Measurements from ENCODE around the gene ASAP3. TPM values are rescaled to one million over a fixed set of nuclear protein-coding genes. Genes with fewer than 3 reads are reported as not detected.

The ASAP3 gene
- total and polyA plus RNA-seq, 9 of the 15 experiments (the other 6 are each of a cell fraction or from before 2014, with no cell fraction given): 1.7 to 31.2 (median 17.4) TPM

DNA sequence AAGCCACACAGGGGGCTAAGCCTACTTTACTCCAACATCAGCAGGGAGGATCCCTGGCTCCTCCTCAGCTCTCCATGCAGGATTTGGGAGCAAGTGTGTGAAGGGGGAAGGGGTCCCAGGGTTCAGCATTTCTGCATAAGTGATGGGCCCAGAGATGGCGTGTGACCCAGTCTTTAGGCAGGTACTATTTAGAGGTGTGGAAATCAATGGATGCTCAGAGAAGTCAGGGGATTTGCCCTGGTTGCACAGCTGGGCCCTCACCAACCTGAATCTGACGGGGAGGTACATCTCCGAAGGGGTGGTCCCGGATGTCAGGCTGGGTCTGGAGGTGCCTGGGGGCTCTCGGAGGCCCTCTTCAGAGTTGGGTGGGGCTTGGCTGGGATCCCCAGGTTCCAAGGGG lies 52.5 kb downstream of the ASAP3 start (continued):
- TF ChIP-seq, protein P1, sequence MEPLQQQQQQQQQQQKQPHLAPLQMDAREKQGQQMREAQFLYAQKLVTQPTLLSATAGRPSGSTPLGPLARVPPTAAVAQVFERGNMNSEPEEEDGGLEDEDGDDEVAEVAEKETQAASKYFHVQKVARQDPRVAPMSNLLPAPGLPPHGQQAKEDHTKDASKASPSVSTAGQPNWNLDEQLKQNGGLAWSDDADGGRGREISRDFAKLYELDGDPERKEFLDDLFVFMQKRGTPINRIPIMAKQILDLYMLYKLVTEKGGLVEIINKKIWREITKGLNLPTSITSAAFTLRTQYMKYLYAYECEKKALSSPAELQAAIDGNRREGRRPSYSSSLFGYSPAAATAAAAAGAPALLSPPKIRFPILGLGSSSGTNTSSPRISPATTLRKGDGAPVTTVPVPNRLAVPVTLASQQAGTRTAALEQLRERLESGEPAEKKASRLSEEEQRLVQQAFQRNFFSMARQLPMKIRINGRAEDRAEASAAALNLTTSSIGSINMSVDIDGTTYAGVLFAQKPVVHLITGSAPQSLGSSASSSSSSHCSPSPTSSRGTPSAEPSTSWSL (CRISPR knock-in tag; IDR thresholded peaks at IDR 0.05; ENCODE audit: borderline replicate concordance): no peak

DNA sequence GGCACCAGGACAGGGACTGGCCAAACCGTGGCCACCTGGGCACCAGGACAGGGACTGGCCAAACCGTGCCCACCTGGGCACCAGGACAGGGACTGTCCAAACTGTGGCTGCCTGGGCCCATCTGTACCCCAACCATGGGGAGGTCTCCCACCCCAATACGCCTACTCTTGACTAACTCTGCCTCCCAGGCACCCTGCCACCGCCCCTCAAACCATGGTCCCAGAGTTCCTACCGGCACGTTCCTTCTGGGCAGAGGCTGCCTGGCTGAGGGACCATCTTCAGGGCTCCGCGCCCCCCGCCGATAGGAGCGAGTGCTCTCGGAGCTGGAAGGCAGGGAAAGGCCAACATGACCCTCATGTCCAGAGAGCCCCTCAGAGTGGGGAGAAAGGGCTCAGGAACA lies 53.2 kb downstream of the ASAP3 start:
- Histone ChIP-seq H3K4me2 (ENCODE audit: insufficient read depth, low read length) (no peak overlapping the region), H3K9me3 (replicated peaks; ENCODE audit: control insufficient read depth, insufficient read depth, low read depth, low read length) (no peaks in the 10 kb centered on the region), H3K79me2 (ENCODE audit: control insufficient read depth, insufficient read depth, low read length) (no peaks in the 10 kb centered on the region), H3K4me3 (no peak overlapping the region), H3K4me1 (replicated peaks in 1 of 2; ENCODE audit: control insufficient read depth in 2 of 2, insufficient read depth in 2 of 2, low read length in 2 of 2) (peaks cover under 1 to 7% of the 10 kb centered on the region in 2 experiments; a peak in 4 of 5 replicates), H3K9me1 (ENCODE audit: control insufficient read depth, insufficient read depth, low read length) (no peaks in the 10 kb centered on the region), H3K27ac (ENCODE audit: extremely low read depth, low read depth, low read length) (no peak overlapping the region), H3K36me3 (ENCODE audit: control insufficient read depth, insufficient read depth, low read length) (peaks cover 44% of the 10 kb centered on the region; the same call in 2 of the 3 replicates), H3K27me3 (ENCODE audit: control insufficient read depth in 2 of 2, insufficient read depth in 2 of 2, low read length in 2 of 2) (no peaks in the 10 kb centered on the region), H3K9ac (ENCODE audit: insufficient read depth in 1 of 2, low read depth in 2 of 2, low read length in 2 of 2) (peak overlapping the region in 1 of 2 experiments; percentile 58; a peak in 2 of 4 replicates), H2AFZ (ENCODE audit: low read depth, low read length) (no peak overlapping the region), H4K20me1 (replicated peaks; ENCODE audit: control insufficient read depth, insufficient read depth, low read length) (no peaks in the 10 kb centered on the region)
- no peak for DNase-seq (ENCODE audit: extremely low read depth in 1 of 4, low spot score in 3 of 4)
- intact Hi-C loops (cut with micrococcal nuclease): no loop called here
- FAIRE-seq: no peak
- POLR2A ChIA-PET: interaction anchor here (0.7 kb wide), 2 partner anchors 10 to 45 kb away, joined by 3 read pairs; no protein-coding TSS in a partner anchor
- CTCF ChIA-PET (ENCODE audit: low intra/inter-chr PET ratio): no interaction called here
- 61% methylated on average over 9 of the region's 12 CpGs for WGBS (ENCODE audit: insufficient coverage, low coverage, missing lambda C conversion rate)
- ATAC-seq: no peak
- no TSS peak for BruUV-seq (replicated peaks)
- in situ Hi-C loops (cut with MboI): no loop called here
- TF ChIP-seq PRMT5 (CRISPR knock-in tag; IDR thresholded peaks at IDR 0.05): no peak
- TF ChIP-seq NFXL1 (CRISPR knock-in tag; IDR thresholded peaks at IDR 0.05): no peak
- TF ChIP-seq ZNF347 (CRISPR knock-in tag; IDR thresholded peaks at IDR 0.05; ENCODE audit: low read depth): no peak
- no peak for TF ChIP-seq TRIM28 (IDR thresholded peaks at IDR 0.05)
- TF ChIP-seq NCOR1 (IDR thresholded peaks at IDR 0.05): no peak
- TF ChIP-seq, protein P2, sequence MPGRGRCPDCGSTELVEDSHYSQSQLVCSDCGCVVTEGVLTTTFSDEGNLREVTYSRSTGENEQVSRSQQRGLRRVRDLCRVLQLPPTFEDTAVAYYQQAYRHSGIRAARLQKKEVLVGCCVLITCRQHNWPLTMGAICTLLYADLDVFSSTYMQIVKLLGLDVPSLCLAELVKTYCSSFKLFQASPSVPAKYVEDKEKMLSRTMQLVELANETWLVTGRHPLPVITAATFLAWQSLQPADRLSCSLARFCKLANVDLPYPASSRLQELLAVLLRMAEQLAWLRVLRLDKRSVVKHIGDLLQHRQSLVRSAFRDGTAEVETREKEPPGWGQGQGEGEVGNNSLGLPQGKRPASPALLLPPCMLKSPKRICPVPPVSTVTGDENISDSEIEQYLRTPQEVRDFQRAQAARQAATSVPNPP (IDR thresholded peaks at IDR 0.05; ENCODE audit: borderline replicate concordance, insufficient read depth, insufficient read length): no peak
- TF ChIP-seq, protein P3, sequence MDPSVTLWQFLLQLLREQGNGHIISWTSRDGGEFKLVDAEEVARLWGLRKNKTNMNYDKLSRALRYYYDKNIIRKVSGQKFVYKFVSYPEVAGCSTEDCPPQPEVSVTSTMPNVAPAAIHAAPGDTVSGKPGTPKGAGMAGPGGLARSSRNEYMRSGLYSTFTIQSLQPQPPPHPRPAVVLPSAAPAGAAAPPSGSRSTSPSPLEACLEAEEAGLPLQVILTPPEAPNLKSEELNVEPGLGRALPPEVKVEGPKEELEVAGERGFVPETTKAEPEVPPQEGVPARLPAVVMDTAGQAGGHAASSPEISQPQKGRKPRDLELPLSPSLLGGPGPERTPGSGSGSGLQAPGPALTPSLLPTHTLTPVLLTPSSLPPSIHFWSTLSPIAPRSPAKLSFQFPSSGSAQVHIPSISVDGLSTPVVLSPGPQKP (CRISPR knock-in tag; IDR thresholded peaks at IDR 0.05): no peak
- no peak for TF ChIP-seq KAT2B (IDR thresholded peaks at IDR 0.05; ENCODE audit: low read depth, low read length)
- TF ChIP-seq IFI16 (CRISPR knock-in tag; IDR thresholded peaks at IDR 0.05): no peak
- no peak for TF ChIP-seq SAFB2 (IDR thresholded peaks at IDR 0.05; ENCODE audit: borderline replicate concordance, low read depth, low read length, severe bottlenecking)
